ENCODE data around the gene CDC42.

The CDC42 gene

DNA sequence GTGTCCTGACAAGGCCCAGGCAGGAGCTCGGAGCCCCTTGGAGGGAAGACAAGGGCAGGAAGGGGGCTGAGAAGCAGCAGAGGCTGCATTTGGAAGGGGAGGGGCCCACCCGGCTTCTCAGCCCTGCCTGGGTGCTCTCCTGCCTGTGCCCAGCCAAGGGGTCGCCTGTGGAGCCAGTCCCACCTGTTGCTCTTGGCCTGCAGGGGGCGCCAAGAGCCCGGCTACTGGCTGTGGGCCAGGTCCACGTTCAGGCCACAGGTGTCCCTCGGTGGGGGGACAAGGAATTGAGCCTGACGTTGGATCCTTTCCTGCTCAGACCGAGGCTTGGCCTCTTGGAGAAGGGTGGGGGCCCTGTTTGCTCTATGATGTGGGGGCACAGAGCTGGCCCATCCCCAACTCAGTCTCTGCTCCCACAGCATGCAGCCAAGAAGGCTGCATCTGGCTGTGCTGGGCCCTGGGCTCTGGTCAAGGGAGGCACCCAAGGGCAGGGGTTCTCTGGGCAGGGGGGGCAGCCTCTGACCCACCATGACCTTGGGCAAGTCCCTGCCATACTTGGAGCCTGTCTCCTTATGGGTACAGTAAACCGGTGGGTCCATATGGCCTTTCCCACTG lies 79.5 kb downstream of the CDC42 start:
- peak; percentile 78 for DNase-seq (ENCODE audit: low spot score)

DNA sequence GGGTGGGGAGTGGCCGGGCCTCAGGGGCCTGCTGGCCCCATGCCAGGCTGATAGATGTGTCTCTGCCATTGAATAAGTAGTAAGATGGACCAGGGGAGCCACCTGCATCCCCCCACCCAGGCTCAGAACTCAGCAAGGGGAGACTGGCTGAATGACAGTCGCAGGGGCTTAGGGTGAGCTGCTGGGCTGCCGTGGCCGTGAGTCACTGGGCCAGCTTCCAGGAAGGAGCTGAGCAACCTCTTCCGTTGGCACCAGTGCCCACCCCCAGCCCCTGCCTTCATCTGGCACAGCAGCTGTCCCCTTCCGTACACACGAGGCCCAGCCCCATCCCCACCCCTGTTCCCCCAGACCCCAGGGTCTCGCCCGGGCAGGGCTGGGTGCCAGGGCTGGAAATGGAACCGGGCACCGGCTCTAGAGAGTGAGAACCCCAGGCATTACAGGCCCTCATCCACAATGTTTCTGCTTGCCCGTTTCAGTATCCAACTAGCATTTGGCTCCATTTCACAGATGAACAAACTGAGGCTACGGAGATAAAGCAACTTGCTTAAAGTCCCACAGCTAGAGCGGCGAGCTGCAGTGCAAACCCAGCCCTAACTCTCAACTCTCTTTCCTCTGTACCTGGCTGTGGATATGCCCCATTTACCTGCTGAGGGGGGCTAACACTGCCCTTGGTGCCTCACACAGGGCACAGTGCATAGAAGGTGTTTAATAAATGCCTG lies 80.2 kb downstream of the CDC42 start:
- DNase-seq (ENCODE audit: low spot score), result no peak

DNA sequence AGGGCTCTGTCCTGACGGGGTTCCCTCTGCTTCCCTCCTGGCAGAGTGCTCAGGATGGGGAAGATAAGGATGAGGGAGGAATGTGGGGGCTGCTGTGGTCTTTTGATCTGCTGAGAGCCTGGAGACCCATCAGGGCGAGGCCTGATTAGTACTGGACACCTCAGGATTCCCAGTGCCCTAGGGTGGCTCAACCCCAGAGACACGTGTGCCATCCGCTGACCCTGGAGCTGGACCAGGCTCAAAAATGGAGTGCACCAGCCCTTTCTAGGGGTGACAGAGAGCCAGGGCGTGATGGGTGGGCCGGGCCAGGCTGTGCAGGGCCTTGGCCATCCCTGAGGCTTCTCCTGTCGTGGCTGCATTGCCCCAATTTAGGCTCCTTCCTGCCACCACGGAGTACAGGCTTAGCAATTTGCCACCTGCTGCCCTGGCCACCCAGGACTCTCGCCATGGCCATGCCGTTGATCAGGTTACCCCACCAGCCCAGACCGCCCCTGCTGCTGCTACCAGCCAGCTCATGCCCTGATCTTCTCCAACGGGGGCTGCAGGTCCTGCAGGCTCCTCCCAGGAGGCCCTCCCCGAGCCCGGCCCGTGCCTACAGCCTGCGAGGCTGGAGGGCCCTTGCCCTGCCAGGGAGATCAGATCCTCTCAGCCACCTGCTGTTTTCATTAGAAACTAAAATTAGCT lies 80.9 kb downstream of the CDC42 start:
- DNase-seq (ENCODE audit: low spot score), result no peak

DNA sequence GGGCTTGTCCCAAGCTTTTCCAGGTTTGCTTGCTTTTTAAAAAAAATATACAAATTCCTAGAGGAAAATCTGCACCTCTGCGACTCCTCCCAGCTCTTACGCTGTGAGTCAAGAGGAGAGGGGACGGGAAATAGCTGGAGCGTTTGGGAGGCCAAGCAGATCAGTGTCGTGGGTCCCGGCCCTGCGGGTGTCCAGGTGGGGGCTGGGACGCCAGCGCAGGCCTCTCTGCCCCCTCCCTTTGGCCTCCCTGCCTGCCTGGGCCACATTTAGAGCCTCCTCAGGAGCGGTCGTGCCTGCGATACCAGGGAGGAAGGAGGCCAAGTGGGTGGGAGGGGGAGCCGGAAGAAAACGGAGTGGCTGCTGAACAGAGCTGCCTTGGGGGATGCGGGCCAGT lies 81.4 kb downstream of the CDC42 start:
- DNase-seq (ENCODE audit: low spot score), result no peak

DNA sequence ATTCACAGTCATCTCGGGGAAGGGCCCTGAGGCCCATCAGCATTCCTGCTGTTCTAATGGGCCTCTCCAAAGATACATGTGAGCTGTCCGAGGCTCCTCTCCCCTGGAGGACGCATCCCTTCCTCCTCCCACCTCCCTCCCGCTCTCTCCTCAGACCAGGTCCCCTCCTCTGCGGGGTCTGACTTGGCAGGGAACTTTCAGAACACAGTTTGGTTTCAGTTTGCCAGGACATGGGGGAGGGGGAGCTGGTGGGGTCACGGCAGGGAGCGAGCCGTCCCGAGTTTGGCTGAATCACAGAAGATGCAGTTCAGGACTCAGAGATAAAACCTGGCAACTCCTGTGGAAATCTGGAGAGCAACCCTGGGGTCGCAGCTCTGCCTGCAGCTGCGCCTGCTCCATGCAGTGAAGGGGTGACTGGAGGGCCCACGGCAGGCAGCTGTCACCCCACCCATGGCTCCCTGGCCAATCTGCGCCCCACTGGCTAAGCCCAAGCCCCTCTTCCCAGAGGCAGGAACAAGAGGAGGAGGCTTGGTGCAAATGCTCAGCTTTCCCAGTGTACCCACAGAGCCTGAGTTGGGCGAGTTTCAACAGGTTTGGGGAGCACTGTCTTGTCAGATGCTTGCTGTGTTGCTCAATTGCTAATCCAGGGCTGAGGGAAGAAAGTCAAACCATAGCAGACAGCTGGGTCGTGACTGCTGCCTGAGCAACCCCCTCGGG lies 84.7 kb downstream of the CDC42 start:
- no peak for DNase-seq (ENCODE audit: low spot score)

DNA sequence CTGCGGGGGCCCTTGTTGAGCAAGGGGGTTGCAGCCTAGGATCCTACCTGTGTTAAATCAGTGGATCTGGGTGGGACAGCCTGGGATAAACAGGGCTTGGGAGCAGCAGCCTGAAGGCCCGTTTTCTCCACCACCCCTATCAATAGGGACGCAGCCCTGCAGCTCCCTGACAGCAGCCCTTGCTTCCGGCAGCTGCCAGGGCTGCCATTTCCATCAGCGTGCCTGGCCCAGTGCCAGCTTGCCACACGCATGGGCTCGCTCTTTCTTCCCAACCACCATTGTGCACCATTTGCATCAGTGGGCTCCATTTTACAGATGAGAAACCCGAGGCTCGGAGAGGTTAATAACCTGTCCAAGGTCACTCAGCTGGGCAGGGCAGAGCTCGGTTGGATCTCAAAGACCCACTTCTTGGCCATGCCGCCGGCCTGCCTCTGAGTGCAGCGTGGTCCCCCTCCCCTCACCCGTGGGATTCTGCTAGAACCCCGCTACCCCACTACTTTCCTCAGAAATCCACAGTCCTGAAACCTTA lies 86.6 kb downstream of the CDC42 start:
- DNase-seq (ENCODE audit: low spot score), result no peak

DNA sequence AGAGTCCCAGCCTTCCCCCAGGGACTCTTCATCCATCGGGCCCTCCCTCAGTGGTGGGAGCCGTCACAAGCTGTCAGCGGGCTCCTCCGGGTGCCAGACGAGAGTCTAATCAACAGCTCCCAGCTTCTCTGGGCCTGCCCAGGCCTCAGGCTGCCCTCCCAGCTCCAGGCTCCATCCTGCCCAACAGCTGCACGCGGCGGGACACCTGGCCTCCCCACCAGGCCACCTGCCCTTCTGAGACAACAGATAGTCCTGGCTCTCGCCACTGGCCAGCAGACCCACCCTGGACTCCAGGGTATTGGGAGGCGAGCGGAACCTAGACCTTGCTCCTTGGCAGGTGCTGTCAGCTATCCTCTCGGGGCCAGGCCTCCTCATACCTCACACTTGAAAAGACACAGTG lies 87.3 kb downstream of the CDC42 start:
- no peak for DNase-seq (ENCODE audit: low spot score)

All from germinal center (tissue), 1 donor.